DMS53 (cell line): ENCODE measurements around the gene BLOC1S6.
A peak's percentile ranks its signal among the peaks of the same experiment; 100 is the strongest.
"Not testable (repeated sequence)": the region's sequence is repeated elsewhere in the genome, so short reads cannot be mapped to it uniquely, and the experiment has no call there.

Source experiments
- DNase-seq: peaks from one replicate; lab custom pipeline; 2025; lab: John Stamatoyannopoulos, UW

The BLOC1S6 gene

GRCh38 chr15:45641374-45641781 is 54.2 kb downstream of the BLOC1S6 start:
- peak; percentile 63 for DNase-seq

GRCh38 chr15:45641999-45642932 is 55.1 kb downstream of the BLOC1S6 start:
- no peak for DNase-seq

DNA sequence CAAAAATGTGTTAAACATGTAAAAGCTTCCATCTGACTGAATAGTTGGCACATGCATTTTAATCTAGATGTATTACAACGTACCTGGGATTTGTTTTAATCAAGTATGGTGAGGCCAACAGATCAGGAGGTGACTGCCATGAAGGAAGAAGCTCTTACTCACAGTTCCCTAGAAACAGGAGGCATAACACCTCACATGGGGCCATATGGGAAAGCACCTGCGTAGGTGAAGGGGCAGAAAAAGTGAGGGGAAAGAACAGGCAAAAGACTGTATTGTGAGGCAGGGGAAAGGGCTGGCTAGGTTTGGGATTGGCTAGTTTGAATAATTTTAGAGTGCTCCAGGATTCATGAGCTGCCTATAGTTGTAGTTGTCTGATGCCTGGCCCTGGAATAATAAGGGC is 57.3 kb downstream of the BLOC1S6 start:
- no peak for DNase-seq

DNA sequence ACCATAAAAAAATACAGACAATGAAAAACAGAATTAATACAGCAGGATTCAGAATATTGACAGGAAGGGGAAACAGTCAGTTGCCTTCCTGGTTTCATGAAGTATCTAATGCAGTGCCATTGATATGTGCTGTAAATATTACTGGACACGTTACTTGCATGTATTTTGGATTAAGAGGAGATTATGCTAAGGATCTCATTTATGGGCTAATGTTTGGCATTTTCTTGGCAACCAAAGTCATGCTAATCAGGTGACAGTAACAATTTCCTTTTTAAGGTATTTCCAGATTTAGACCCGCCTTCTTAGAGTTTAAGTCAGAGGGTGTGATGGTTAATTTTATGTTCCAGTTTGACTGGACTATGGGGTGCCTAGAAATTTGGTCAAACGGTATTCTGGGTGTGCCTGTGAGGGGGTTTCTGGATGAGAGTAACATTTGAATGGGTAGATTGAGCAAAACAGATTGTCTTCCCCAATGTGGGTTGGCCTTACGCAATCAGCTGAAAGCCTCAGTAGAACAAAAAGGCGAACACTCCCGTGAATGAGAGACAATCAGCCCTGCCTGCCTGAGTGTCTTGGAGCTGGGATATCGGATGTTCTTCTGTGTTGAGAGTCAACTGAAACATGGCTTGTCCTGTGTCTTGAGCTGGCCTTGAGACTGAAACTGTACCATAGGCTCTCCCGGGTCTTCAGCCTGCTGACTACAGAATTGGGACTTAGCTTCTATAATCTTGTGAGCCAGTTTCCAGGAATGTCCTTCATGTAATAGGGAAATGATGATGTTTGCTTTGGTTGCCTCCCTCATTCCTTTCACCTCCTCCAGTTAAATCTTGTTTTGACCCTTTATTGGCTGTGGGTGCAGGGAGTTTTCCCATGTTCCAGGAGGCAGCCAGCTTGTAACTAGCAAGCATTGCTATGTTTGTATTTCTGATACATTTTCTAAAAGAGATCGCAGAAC is 58.1 kb downstream of the BLOC1S6 start:
- DNase-seq, result no peak

DNA sequence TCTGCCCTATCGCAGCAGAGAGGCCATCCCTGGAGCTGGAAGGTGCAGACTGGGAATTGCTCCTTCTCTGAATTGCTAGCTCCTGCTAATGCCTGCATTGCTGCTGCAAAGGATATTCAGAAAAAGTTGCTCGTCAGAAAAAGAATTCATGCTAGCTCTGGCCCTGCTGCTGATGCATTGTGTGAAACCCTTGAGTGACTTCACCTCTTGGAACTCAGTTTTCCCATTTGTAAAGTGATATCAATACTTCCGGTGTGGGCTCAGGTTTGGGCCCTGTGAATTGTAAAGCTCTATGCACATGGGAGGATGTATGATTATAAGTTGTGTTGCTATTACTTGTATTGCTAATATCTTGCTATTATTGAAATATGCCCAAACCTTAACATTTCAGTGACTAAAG is 59.0 kb downstream of the BLOC1S6 start:
- DNase-seq, result no peak

GRCh38 chr15:45647828-45648227 is 60.6 kb downstream of the BLOC1S6 start:
- no peak for DNase-seq

DNA sequence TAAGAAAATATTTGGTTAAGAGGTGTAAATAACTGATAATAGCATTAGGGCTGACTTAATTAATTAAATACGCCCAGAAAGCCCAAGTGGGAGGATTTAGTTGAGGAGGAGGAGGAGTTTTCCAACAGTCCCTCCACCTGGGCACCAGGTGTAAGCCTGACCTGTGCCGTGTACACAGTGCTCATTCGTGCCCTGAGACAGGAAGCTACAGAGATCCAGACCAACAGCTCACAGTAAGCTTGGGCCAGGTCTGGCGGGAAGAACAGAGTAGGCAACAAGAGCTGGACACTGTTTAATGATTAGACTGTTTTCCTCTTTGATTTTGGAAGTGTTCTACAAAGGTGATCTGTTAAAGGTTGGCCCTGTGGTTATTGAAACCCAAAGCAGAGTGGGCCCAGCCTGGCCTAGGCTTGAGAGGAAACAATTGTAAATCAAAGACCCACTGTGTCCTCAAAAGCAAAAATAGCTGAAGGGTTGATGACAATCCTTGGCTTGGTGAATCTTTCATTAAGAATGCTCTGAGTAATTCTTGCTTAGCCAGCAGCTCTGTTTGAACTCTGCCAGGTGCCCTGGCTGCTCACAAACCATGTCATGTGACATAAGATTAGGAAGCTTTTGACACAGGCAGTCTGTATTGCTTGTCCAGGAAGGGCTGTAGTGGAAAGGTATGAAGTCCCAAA is 61.5 kb downstream of the BLOC1S6 start:
- DNase-seq, result peak; percentile 85

- not testable (repeated sequence) for DNase-seq
Measured at GRCh38 chr15:45650007-45650406, 62.8 kb downstream of the BLOC1S6 start.

DNA sequence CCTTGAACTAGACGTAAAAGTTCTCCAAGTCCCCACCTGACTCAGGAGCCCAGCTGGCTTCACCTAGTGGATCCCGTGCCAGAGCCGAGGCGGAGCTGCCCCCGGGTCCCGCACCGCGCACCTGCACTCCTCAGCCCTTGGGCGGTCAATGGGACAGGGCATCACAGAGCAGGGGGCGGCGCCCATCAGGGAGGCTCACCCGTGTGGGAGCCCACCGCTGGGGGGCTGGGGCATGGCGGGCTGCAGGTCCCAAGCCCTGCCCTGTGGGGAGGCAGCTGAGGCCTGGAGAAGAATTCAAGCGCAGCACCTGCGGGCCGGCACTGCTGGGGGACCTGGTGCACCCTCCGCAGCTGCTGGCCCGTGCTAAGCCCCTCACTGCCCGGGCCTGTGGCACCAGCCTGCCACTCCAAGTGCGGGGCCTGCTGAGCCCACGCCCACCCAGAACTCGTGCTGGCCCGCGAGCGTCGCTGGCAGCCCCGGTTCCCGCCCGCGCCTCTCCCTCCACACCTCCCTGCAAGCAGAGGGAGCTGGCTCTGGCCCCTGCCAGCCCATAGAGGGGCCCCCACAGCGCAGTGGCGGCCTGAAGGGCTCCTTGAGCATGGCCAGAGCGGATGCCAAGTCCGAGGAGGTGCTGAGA is 63.8 kb downstream of the BLOC1S6 start:
- no peak for DNase-seq

DNA sequence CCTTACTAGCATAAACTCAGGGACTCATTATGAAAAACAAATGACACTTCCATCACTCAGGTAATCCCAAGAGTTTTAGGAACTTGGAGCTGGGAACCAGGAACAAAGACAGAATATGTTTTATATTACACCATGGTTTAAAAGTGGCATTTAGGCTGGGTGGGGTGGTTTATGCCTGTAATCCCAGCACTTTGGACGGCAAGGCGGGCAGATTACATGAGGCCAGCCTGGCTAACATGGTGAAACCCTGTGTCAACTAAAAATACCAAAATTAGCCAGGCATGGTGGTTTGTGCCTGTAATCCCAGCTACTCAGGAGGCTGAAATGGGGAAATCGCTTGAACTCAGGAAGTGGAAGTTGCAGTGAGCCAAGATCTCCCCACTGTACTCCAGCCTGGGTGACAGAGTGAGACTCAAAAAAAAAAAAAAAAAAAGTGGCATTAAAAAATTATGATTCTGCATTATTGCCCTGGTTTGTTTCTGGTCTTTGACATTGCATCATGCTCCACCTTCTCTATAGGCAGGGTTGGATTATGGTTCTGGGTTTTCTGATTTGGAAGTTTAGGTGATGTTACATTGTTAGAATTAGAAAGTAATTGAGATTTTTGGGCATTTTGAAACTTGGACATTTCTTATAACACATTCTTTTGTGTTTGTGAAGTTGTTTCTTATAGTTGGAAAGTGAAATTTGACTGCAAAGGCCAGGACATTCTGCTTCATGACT is 66.7 kb downstream of the BLOC1S6 start:
- DNase-seq, result no peak

- DNase-seq, result no peak
Measured at GRCh38 chr15:45654749-45655148, 67.6 kb downstream of the BLOC1S6 start.

DNA sequence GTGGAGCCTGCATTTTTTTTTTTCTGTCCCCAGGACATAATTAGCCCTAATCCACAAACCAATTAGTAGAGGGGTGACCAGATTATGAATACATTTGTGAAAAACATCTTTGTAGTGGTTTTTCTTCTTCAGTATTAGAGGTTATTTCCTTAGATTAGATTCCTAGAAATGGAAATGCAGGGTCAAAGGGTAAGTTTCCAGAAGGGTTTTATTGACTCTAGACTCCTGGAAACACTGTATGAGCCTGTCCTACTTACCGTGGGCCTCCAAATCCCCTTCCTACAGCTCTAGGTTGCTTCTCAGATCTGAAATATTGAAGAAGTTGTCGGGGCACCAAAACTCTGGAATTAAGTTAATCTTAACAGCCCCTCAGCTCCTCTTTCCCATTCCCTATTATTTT is 70.1 kb downstream of the BLOC1S6 start:
- DNase-seq, result no peak

DNA sequence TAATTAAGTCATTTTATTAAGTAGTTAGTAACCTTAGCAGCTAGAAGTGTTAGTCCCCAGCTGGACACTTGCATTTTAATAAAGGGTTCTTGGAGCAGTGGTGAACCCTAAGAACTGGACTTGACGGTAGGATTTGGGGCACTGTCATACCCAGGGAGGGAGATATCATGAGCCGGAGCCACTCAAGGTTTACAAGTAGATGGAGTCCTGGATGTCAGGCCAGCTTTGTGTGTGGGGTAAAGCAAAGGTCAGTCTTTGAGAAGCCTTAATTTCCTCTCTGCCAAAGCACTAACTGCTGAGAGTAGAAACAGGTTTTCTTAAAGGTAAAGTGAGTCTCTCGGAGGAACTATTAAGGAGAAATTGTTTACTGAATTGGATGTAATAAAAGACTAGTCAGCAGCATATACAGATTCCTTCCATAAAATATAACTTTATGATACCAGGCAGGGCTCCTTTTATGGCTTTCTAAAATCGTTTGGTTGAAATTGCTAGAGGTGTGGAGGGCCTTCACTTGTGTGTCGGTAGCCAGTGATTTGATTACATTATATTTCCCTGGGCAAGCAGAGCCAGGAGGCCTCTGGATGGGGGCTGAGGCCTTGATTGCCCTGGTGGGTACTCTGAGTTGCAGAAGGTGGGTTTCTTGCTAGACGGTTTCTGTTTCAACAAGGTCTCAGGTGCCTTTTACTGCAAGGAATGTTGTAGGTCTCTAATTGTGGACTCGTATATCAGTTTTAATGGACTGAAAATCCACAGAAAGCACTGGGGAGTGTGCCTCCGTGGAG is 70.8 kb downstream of the BLOC1S6 start:
- DNase-seq, result no peak
